Measurements from ENCODE around the gene HEXIM2. TPM values are rescaled to one million over a fixed set of nuclear protein-coding genes. Genes with fewer than 3 reads are reported as not detected.

Gene HEXIM2
- total and polyA plus RNA-seq, 2 of the 13 experiments (the other 11 are each of a cell fraction or from before 2014, with no cell fraction given) = 27.1 to 32.4 TPM

DNA sequence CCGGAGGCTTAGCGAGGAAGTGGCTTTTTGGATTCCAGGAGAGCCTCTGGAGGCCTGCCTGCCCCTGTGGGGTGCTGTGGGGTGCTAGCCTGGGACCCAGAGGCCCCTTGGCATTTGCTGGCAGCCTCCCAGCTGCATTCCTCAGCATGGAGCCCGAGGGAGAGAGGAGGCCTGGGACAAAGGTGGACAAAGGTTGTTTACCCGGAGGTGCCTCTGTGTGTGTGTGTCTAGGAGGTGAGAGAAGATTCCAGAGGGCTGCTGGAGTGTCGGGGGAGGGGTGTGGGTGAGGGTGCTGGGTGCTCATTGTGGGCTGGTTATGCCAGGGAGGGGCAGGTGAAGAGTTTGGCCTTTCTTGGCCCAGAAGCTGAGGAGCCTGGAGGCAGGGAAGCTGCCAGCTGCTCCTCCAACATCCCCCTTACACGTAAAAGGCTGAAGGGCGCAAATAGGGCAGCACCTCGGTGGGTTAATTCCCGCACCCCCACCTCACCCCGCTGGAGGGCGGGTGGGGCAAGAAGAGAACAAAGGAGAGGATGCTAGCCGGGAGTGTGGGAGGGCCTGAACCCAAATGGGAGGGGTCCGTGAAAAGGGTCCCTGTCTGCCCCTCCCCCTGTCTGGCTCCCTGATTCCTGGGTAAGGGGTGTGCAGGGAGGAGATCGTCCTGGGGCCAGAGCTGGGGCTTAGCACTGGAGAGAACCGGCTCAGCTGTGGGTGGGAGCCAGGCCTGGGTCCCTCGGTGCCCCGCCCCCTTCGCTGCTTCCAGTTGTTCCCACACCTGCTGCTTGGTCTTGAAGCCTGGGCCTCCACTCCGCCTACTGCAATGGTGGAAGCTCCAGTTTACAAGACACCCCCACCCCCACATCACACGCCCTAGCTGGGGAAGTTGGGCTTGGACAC is 9.9 kb downstream of the HEXIM2 start (continued):
- TF ChIP-seq, protein P1, sequence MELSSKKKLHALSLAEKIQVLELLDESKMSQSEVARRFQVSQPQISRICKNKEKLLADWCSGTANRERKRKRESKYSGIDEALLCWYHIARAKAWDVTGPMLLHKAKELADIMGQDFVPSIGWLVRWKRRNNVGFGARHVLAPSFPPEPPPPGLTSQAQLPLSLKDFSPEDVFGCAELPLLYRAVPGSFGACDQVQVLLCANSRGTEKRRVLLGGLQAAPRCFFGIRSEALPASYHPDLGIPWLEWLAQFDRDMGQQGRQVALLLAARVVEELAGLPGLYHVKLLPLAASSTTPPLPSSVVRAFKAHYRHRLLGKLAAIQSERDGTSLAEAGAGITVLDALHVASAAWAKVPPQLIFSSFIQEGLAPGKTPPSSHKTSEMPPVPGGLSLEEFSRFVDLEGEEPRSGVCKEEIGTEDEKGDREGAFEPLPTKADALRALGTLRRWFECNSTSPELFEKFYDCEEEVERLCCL (CRISPR knock-in tag; IDR thresholded peaks at IDR 0.05; ENCODE audit: borderline replicate concordance) = no peak
- TF ChIP-seq, protein P2, sequence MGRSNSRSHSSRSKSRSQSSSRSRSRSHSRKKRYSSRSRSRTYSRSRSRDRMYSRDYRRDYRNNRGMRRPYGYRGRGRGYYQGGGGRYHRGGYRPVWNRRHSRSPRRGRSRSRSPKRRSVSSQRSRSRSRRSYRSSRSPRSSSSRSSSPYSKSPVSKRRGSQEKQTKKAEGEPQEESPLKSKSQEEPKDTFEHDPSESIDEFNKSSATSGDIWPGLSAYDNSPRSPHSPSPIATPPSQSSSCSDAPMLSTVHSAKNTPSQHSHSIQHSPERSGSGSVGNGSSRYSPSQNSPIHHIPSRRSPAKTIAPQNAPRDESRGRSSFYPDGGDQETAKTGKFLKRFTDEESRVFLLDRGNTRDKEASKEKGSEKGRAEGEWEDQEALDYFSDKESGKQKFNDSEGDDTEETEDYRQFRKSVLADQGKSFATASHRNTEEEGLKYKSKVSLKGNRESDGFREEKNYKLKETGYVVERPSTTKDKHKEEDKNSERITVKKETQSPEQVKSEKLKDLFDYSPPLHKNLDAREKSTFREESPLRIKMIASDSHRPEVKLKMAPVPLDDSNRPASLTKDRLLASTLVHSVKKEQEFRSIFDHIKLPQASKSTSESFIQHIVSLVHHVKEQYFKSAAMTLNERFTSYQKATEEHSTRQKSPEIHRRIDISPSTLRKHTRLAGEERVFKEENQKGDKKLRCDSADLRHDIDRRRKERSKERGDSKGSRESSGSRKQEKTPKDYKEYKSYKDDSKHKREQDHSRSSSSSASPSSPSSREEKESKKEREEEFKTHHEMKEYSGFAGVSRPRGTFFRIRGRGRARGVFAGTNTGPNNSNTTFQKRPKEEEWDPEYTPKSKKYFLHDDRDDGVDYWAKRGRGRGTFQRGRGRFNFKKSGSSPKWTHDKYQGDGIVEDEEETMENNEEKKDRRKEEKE (IDR thresholded peaks at IDR 0.05) = no peak
- TF ChIP-seq, protein P3, sequence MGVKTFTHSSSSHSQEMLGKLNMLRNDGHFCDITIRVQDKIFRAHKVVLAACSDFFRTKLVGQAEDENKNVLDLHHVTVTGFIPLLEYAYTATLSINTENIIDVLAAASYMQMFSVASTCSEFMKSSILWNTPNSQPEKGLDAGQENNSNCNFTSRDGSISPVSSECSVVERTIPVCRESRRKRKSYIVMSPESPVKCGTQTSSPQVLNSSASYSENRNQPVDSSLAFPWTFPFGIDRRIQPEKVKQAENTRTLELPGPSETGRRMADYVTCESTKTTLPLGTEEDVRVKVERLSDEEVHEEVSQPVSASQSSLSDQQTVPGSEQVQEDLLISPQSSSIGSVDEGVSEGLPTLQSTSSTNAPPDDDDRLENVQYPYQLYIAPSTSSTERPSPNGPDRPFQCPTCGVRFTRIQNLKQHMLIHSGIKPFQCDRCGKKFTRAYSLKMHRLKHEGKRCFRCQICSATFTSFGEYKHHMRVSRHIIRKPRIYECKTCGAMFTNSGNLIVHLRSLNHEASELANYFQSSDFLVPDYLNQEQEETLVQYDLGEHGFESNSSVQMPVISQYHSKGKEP (CRISPR knock-in tag; IDR thresholded peaks at IDR 0.05) = no peak
- TF ChIP-seq ZNF17 (CRISPR knock-in tag; IDR thresholded peaks at IDR 0.05) = no peak
- TF ChIP-seq ELF4 (CRISPR knock-in tag; IDR thresholded peaks at IDR 0.05; ENCODE audit: borderline replicate concordance) = no peak
- TF ChIP-seq SSRP1 (CRISPR knock-in tag; IDR thresholded peaks at IDR 0.05) = peak; percentile 55
- peak; percentile 15 for TF ChIP-seq PCBP2 (optimal IDR thresholded peaks at IDR 0.05; ENCODE audit: low read depth, low read length, poor library complexity, severe bottlenecking)
- TF ChIP-seq, protein P4, sequence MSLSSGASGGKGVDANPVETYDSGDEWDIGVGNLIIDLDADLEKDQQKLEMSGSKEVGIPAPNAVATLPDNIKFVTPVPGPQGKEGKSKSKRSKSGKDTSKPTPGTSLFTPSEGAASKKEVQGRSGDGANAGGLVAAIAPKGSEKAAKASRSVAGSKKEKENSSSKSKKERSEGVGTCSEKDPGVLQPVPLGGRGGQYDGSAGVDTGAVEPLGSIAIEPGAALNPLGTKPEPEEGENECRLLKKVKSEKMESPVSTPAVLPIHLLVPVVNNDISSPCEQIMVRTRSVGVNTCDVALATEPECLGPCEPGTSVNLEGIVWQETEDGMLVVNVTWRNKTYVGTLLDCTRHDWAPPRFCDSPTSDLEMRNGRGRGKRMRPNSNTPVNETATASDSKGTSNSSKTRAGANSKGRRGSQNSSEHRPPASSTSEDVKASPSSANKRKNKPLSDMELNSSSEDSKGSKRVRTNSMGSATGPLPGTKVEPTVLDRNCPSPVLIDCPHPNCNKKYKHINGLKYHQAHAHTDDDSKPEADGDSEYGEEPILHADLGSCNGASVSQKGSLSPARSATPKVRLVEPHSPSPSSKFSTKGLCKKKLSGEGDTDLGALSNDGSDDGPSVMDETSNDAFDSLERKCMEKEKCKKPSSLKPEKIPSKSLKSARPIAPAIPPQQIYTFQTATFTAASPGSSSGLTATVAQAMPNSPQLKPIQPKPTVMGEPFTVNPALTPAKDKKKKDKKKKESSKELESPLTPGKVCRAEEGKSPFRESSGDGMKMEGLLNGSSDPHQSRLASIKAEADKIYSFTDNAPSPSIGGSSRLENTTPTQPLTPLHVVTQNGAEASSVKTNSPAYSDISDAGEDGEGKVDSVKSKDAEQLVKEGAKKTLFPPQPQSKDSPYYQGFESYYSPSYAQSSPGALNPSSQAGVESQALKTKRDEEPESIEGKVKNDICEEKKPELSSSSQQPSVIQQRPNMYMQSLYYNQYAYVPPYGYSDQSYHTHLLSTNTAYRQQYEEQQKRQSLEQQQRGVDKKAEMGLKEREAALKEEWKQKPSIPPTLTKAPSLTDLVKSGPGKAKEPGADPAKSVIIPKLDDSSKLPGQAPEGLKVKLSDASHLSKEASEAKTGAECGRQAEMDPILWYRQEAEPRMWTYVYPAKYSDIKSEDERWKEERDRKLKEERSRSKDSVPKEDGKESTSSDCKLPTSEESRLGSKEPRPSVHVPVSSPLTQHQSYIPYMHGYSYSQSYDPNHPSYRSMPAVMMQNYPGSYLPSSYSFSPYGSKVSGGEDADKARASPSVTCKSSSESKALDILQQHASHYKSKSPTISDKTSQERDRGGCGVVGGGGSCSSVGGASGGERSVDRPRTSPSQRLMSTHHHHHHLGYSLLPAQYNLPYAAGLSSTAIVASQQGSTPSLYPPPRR (CRISPR knock-in tag; IDR thresholded peaks at IDR 0.05; ENCODE audit: borderline replicate concordance) = peak; percentile 81; the same call in 1 of the 2 replicates
- TF ChIP-seq, protein P5, sequence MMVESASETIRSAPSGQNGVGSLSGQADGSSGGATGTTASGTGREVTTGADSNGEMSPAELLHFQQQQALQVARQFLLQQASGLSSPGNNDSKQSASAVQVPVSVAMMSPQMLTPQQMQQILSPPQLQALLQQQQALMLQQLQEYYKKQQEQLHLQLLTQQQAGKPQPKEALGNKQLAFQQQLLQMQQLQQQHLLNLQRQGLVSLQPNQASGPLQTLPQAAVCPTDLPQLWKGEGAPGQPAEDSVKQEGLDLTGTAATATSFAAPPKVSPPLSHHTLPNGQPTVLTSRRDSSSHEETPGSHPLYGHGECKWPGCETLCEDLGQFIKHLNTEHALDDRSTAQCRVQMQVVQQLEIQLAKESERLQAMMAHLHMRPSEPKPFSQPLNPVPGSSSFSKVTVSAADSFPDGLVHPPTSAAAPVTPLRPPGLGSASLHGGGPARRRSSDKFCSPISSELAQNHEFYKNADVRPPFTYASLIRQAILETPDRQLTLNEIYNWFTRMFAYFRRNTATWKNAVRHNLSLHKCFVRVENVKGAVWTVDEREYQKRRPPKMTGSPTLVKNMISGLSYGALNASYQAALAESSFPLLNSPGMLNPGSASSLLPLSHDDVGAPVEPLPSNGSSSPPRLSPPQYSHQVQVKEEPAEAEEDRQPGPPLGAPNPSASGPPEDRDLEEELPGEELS (CRISPR knock-in tag; IDR thresholded peaks at IDR 0.05) = peak; percentile 93
- TF ChIP-seq RBM39 (IDR thresholded peaks at IDR 0.05; ENCODE audit: low read depth, low read length, poor library complexity, severe bottlenecking) = no peak
- TF ChIP-seq, protein P6, sequence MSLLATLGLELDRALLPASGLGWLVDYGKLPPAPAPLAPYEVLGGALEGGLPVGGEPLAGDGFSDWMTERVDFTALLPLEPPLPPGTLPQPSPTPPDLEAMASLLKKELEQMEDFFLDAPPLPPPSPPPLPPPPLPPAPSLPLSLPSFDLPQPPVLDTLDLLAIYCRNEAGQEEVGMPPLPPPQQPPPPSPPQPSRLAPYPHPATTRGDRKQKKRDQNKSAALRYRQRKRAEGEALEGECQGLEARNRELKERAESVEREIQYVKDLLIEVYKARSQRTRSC (CRISPR knock-in tag; IDR thresholded peaks at IDR 0.05; ENCODE audit: low read depth) = no peak
- TF ChIP-seq TEAD2 (CRISPR knock-in tag; IDR thresholded peaks at IDR 0.05) = no peak
- no peak for TF ChIP-seq ZNF850 (CRISPR knock-in tag; conservative IDR thresholded peaks at IDR 0.05)
